Right lobe of liver (tissue), 4 donors: Measurements from ENCODE around the gene IFNE.
"Not testable (repeated sequence)": the region's sequence is repeated elsewhere in the genome, so short reads cannot be mapped to it uniquely, and the experiment has no call there.

ENCODE experiments used
- CTCF ChIP-seq, 4 donors: fragments of 200-600 bp in 3 of 4; fragments of 450-650 bp in 1 of 4; IDR thresholded peaks; one replicate each; pipeline versions ENCODE4 v1.5.1 to v1.8.0; 2016 to 2022; ENCODE audit warnings: antibody characterized with exemption in 4 of 4, mild to moderate bottlenecking in 2 of 4
- POLR2A ChIP-seq: fragments of 450-650 bp; IDR thresholded peaks from one replicate; pipeline ENCODE4 v1.6.1; 2017; ENCODE audit warnings: antibody characterized with exemption, mild to moderate bottlenecking
- donor health status: DM: no; HTN: no; CAD: no.
- donor health status: DM: no; HTN: no; CAD: no.
- donor health status: DM: no; HTN: yes; CAD: no.

- TF ChIP-seq CTCF (IDR thresholded peaks at IDR 0.05); POLR2A: not testable (repeated sequence)
Measured at GRCh38 chr9:21449312-21449711, 32.8 kb downstream of the IFNE start.
